ENCODE measurements around the gene LY6G6F.

Gene LY6G6F

GRCh38 chr6:31692886-31693285, 13.8 kb upstream of the LY6G6F start:
- TF ChIP-seq RAD21 (IDR thresholded peaks at IDR 0.05; ENCODE audit: low read depth) (no peak), REST (IDR thresholded peaks at IDR 0.05; ENCODE audit: low read depth) (no peak), TAF1 (IDR thresholded peaks at IDR 0.05; ENCODE audit: low read depth) (no peak), MAX (IDR thresholded peaks at IDR 0.05) (no peak), YY1 (IDR thresholded peaks at IDR 0.05; ENCODE audit: low read depth) (no peak), CREB1 (IDR thresholded peaks at IDR 0.05; ENCODE audit: low read depth) (no peak), EP300 (IDR thresholded peaks at IDR 0.05; ENCODE audit: borderline replicate concordance) (no peak), NFIC (IDR thresholded peaks at IDR 0.05) (no peak), EGR1 (IDR thresholded peaks at IDR 0.05) (no peak), FOXM1 (IDR thresholded peaks at IDR 0.05; ENCODE audit: borderline replicate concordance, low read depth) (no peak), ZBTB7A (IDR thresholded peaks at IDR 0.05; ENCODE audit: low read depth) (no peak), TEAD4 (IDR thresholded peaks at IDR 0.05) (no peak), TCF12 (IDR thresholded peaks at IDR 0.05; ENCODE audit: low read depth) (no peak), USF1 (IDR thresholded peaks at IDR 0.05) (no peak), CEBPB (IDR thresholded peaks at IDR 0.05) (no peak)

GRCh38 chr6:31693535-31693934, 13.1 kb upstream of the LY6G6F start:
- TF ChIP-seq MAX (IDR thresholded peaks at IDR 0.05) (no peak), REST (IDR thresholded peaks at IDR 0.05; ENCODE audit: low read depth) (no peak), USF1 (IDR thresholded peaks at IDR 0.05) (no peak), TEAD4 (IDR thresholded peaks at IDR 0.05) (no peak), YY1 (IDR thresholded peaks at IDR 0.05; ENCODE audit: low read depth) (no peak), FOXM1 (IDR thresholded peaks at IDR 0.05; ENCODE audit: borderline replicate concordance, low read depth) (no peak), TAF1 (IDR thresholded peaks at IDR 0.05; ENCODE audit: low read depth) (no peak), TCF12 (IDR thresholded peaks at IDR 0.05; ENCODE audit: low read depth) (no peak), NFIC (IDR thresholded peaks at IDR 0.05) (no peak), EGR1 (IDR thresholded peaks at IDR 0.05) (no peak), ZBTB7A (IDR thresholded peaks at IDR 0.05; ENCODE audit: low read depth) (no peak), CREB1 (IDR thresholded peaks at IDR 0.05; ENCODE audit: low read depth) (no peak)

GRCh38 chr6:31697555-31697954, 9.1 kb upstream of the LY6G6F start:
- no peak for TF ChIP-seq NFIC (IDR thresholded peaks at IDR 0.05)
- no peak for TF ChIP-seq EGR1 (IDR thresholded peaks at IDR 0.05)
- TF ChIP-seq MAX (IDR thresholded peaks at IDR 0.05) = no peak
- no peak for TF ChIP-seq CEBPB (IDR thresholded peaks at IDR 0.05)
- no peak for TF ChIP-seq CREB1 (IDR thresholded peaks at IDR 0.05; ENCODE audit: low read depth)
- TF ChIP-seq FOXM1 (IDR thresholded peaks at IDR 0.05; ENCODE audit: borderline replicate concordance, low read depth) = no peak
- TF ChIP-seq ZBTB7A (IDR thresholded peaks at IDR 0.05; ENCODE audit: low read depth) = no peak
- TF ChIP-seq YY1 (IDR thresholded peaks at IDR 0.05; ENCODE audit: low read depth) = no peak
- TF ChIP-seq REST (IDR thresholded peaks at IDR 0.05; ENCODE audit: low read depth) = no peak
- no peak for TF ChIP-seq TAF1 (IDR thresholded peaks at IDR 0.05; ENCODE audit: low read depth)
- TF ChIP-seq TEAD4 (IDR thresholded peaks at IDR 0.05) = no peak
- no peak for TF ChIP-seq RAD21 (IDR thresholded peaks at IDR 0.05; ENCODE audit: low read depth)
- TF ChIP-seq USF1 (IDR thresholded peaks at IDR 0.05) = no peak
- no peak for TF ChIP-seq EP300 (IDR thresholded peaks at IDR 0.05; ENCODE audit: borderline replicate concordance)
- TF ChIP-seq TCF12 (IDR thresholded peaks at IDR 0.05; ENCODE audit: low read depth) = no peak

Measured in Ishikawa (cell line).